ENCODE data around the gene CDC42EP2. TPM values are rescaled to one million over a fixed set of nuclear protein-coding genes. Genes with fewer than 3 reads are reported as not detected.

The CDC42EP2 gene
- total RNA-seq, 6 donors from 2014 or later = 7.7 to 45.2 (median 14.6) TPM

Other genes starting within 250 kb of the CDC42EP2 start
- 1 to 10 TPM; 1.0 to 4.4 (median 1.8) TPM for gene CDCA5, start 230.8 kb upstream of the CDC42EP2 start, total RNA-seq
- gene ZFPL1, start 230.6 kb upstream of the CDC42EP2 start, total RNA-seq = 10 to 100 TPM; 21.4 to 39.8 (median 34.6) TPM
- gene VPS51, start 218.7 kb upstream of the CDC42EP2 start, total RNA-seq = 100 to 1,000 TPM; 102 to 531 (median 175) TPM
- 10 to 100 TPM; 36.8 to 82.7 (median 45.5) TPM for gene TM7SF2, start 203.0 kb upstream of the CDC42EP2 start, total RNA-seq
- 10 to 100 TPM; 12.6 to 28.5 (median 15.2) TPM for gene ZNHIT2, start 197.2 kb upstream of the CDC42EP2 start, total RNA-seq
- 1,000 to 10,000 TPM in 1 of 6 donors, 100 to 1,000 TPM in 5; 405 to 1,014 (median 590) TPM for gene FAU, start 192.7 kb upstream of the CDC42EP2 start, total RNA-seq
- gene MRPL49, start 192.5 kb upstream of the CDC42EP2 start, total RNA-seq = 10 to 100 TPM; 15.7 to 78.6 (median 57.1) TPM
- 10 to 100 TPM; 31.1 to 70.6 (median 50.0) TPM for gene SYVN1, start 180.3 kb upstream of the CDC42EP2 start, total RNA-seq
- not detected for gene SPDYC, start 144.6 kb upstream of the CDC42EP2 start, total RNA-seq
- 100 to 1,000 TPM; 152 to 327 (median 235) TPM for gene CAPN1, start 132.9 kb upstream of the CDC42EP2 start, total RNA-seq
- gene POLA2, start 52.9 kb upstream of the CDC42EP2 start, total RNA-seq = 10 to 100 TPM in 3 of 6 donors, 1 to 10 TPM in 3; 6.0 to 19.9 (median 8.7) TPM
- 10 to 100 TPM; 32.1 to 68.1 (median 54.7) TPM for gene DPF2, start 19.0 kb downstream of the CDC42EP2 start, total RNA-seq
- gene TIGD3, start 39.9 kb downstream of the CDC42EP2 start, total RNA-seq = under 1 TPM in 4 of 6 donors, not detected in 2; 0.15 to 0.51 (median 0.35) TPM
- 10 to 100 TPM in 4 of 6 donors, 1 to 10 TPM in 2; 5.5 to 40.8 (median 19.4) TPM for gene SLC25A45, start 67.8 kb downstream of the CDC42EP2 start, total RNA-seq
- gene FRMD8, start 71.8 kb downstream of the CDC42EP2 start, total RNA-seq = 10 to 100 TPM; 31.4 to 77.5 (median 45.8) TPM
- 1,000 to 10,000 TPM in 3 of 6 donors, 100 to 1,000 TPM in 3; 245 to 3,084 (median 1,019) TPM for gene NEAT1, start 107.9 kb downstream of the CDC42EP2 start, total RNA-seq
- over 10,000 TPM in 5 of 6 donors, 1,000 to 10,000 TPM in 1; 9,697 to 52,390 (median 19,698) TPM for gene MALAT1, start 184.2 kb downstream of the CDC42EP2 start, total RNA-seq
- gene SCYL1, start 210.2 kb downstream of the CDC42EP2 start, total RNA-seq = 100 to 1,000 TPM in 1 of 6 donors, 10 to 100 TPM in 5; 64.0 to 120 (median 88.8) TPM
- gene LTBP3, start 243.5 kb downstream of the CDC42EP2 start, total RNA-seq = 100 to 1,000 TPM in 5 of 6 donors, 10 to 100 TPM in 1; 99.9 to 479 (median 131) TPM